GM12865 (cell line): ENCODE results near the gene SORCS2.

Source experiments
- DNase-seq: peaks from one replicate; pipeline ENCODE4 v3.0.0; 2010; ENCODE audit warnings: low read depth
- H3K4me3 ChIP-seq: 2 replicates; pipeline ENCODE4 v1.5.1; 2011; ENCODE audit warnings: mild to moderate bottlenecking, low read depth, low read length, control low read depth
- CTCF ChIP-seq: IDR thresholded peaks from 2 replicates; pipeline ENCODE4 v1.5.1; 2011; ENCODE audit warnings: low read length, control low read depth, low read depth, inconsistent platforms; ENCODE audit not compliant: insufficient read depth; ENCODE audit errors: missing control alignments

The SORCS2 gene

DNA sequence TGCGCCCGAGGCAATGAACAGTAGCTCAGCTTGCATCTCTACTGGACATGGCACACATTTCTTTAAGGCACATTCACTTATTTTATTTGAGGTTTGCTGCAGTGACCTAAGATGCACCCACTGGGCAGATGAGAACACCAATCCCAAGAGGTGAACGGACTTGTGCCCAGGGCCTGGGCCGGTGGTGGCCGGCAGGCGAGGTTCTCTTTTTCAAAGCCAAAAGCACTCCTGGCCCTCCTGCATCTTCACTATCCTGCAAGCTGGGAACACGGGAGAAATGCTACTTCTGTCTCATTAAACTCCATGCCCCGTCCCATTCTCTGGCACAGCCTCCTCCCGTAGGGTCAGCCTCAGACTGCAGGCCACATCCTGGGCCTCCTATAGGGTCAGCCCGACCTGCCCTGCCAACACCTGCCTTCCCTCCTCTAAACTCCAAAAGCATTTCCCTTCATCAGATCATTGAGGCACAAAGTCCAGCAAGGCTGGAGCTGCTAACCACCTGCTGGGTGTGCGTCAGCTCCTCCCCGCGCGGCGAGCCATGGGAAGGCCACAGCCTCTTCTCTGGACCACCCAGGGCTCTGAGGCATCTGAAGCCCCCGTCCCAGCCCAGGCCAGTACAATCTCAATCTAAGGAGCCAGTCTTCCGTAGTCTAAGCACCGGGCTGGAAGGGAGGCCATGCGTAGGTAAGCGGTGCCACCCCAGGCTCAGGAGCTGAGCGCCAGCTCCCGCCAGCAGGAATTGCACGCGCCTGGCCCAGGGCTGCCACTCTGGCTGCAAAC, 581.3 kb downstream of the SORCS2 start:
- TF ChIP-seq CTCF: no peak
- no peak for DNase-seq
- no peak overlapping the region for H3K4me3 ChIP-seq

DNA sequence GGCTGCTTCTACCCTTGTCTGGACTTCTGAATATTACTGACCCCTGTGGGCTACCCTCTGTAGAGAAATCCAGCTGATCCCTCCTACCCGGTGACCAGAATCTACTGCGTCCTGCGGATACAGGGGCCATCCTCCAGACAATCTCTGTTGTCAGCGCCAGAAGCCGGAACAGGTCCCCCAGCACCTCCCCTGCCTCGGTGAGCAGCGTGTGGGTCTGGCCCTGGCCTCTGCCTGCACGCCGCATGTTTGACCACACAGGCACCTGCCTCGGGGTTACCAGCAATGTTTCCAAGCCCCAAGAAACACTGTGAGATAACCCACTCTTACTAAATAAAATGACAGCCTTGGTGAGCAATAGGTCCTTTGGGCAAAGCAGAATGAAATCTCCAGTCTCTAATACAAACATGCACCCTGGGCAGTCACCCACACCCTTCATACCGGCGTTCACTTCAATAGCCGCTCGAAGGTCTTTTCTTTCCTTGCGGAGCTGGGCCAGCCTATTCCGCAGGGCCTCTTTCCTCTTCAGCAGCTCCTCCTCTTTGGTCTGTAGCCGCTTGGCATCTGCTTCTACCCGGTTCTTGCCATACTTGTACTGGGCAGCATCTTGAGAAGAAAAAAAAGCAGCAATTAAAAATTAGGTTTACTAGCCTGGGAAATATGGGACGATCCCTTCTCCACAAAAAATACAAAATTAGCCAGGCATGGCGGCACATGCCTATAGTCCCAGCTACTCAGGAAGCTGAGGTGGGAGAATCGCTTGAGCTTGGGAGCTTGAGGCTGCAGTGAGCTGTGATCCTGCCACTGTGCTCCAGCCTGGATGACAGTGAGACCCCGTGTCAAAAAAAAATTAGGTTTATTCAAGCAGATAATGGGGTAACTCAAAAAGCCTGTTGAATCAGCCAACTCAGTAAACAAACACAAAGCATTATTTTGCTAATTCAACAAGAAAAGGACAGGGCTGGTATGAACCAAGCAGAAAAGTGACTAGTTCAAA, 582.3 kb downstream of the SORCS2 start:
- no peak for TF ChIP-seq CTCF
- no peak for DNase-seq

GRCh38 chr4:7775396-7775795, 583.1 kb downstream of the SORCS2 start:
- DNase-seq: no peak
- H3K4me3 ChIP-seq: no peak overlapping the region
- no peak for TF ChIP-seq CTCF

More for the DNA sequence above, 582.3 kb downstream of the SORCS2 start:
- no peak overlapping the region for H3K4me3 ChIP-seq

DNA sequence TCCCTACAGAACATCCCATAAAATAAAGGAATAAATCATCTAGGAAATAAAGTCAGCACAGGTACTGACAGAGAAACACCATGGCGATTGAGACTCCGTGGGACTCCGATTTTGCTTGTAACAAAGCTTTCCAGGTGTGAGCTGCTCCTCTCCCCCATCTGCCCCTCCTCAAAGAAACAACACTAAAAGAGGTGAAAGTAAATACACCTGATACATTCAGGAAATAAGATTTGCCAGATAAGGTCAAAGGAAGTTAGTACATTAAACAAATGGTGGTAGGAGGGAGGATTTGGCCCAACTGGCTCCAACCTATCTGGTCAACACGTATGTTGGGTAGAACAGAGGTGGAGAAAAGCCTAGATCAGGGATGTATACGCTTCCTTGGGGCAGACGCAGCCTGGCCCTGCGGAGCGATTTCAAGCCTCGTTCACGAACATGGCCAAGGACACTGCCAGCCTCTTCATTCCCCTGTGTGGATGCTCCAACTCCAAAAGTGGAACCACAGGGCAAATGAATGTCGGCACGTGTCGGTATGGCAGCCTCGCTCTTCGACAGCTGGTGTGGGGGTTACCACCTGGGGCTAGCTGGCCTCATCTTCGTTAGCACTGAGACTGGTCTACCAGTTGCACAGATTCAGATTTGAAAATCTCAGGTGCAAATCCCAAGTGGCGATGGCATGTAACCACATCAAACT, 584.8 kb downstream of the SORCS2 start:
- no peak for TF ChIP-seq CTCF

GRCh38 chr4:7777871-7778509, 585.7 kb downstream of the SORCS2 start:
- DNase-seq: no peak

More for the DNA sequence above, 584.8 kb downstream of the SORCS2 start:
- DNase-seq: no peak
- H3K4me3 ChIP-seq: no peak overlapping the region

More at GRCh38 chr4:7777871-7778509, 585.7 kb downstream of the SORCS2 start:
- H3K4me3 ChIP-seq: no peak overlapping the region
- TF ChIP-seq CTCF: no peak
